Esophagus squamous epithelium (tissue), 4 donors: ENCODE results near the gene RBM47.

Experiments
- CTCF ChIP-seq, 6 experiments: fragments of 450-650 bp in 4 of 6; fragments of 200-600 bp in 2 of 6; sonication (generic) in 2 of 6; IDR thresholded peaks; one replicate each; pipeline ENCODE4 v1.5.1; 2016 to 2019; ENCODE audit warnings: antibody characterized with exemption in 6 of 6, mild to moderate bottlenecking in 4 of 6, moderate library complexity in 4 of 6
- POLR2A ChIP-seq, 4 donors: fragments of 450-650 bp; IDR thresholded peaks; one replicate each; pipeline ENCODE4 v1.6.1; 2017; ENCODE audit warnings: antibody characterized with exemption in 4 of 4, mild to moderate bottlenecking in 4 of 4, moderate library complexity in 3 of 4

- TF ChIP-seq POLR2A (IDR thresholded peaks at IDR 0.05) (no peak), CTCF (IDR thresholded peaks at IDR 0.05) (no peak)
These were observed 195.5 kb downstream of the RBM47 start for GRCh38 chr4:40434126-40434687.
